Liver (tissue), 9 donors: ENCODE measurements around the gene ZDHHC14. TPM values are rescaled to one million over a fixed set of nuclear protein-coding genes. Genes with fewer than 3 reads are reported as not detected.
"Not testable (repeated sequence)": the region's sequence is repeated elsewhere in the genome, so short reads cannot be mapped to it uniquely, and the experiment has no call there.

Experiments used
- DNase-seq: peaks from one replicate; pipeline ENCODE4 v3.0.0-alpha.2; 2017; ENCODE audit warnings: low spot score
- H3K27ac ChIP-seq, 2 donors: one replicate each; pipeline ENCODE4 v1.7.0; 2013; ENCODE audit warnings: inconsistent platforms in 2 of 2, low read length in 2 of 2, control low read depth in 1 of 2, low read depth in 1 of 2, mild to moderate bottlenecking in 1 of 2
- H3K27me3 ChIP-seq, 4 donors: one replicate each; pipeline versions ENCODE4 v1.6.1 to v1.7.0; 2013; ENCODE audit warnings: low read length in 3 of 4, inconsistent platforms in 1 of 4, mild to moderate bottlenecking in 1 of 4, moderate library complexity in 1 of 4; ENCODE audit not compliant: control insufficient read depth in 4 of 4, insufficient read depth in 4 of 4
- H3K36me3 ChIP-seq, 4 donors: one replicate each; pipeline versions ENCODE4 v1.6.1 to v1.7.0; 2013; ENCODE audit warnings: low read length in 3 of 4, mild to moderate bottlenecking in 3 of 4, low read depth in 1 of 4, moderate library complexity in 1 of 4; ENCODE audit not compliant: control insufficient read depth in 4 of 4, insufficient read depth in 3 of 4
- H3K4me1 ChIP-seq, 4 donors: one replicate each; pipeline versions ENCODE4 v1.6.1 to v1.7.0; 2013; ENCODE audit warnings: low read length in 3 of 4, mild to moderate bottlenecking in 3 of 4, moderate library complexity in 1 of 4; ENCODE audit not compliant: control insufficient read depth in 4 of 4, insufficient read depth in 4 of 4
- H3K4me3 ChIP-seq, 3 donors: one replicate each; pipeline versions ENCODE4 v1.6.1 to v1.7.0; 2013; ENCODE audit warnings: low read length in 3 of 3, control low read depth in 1 of 3, low read depth in 1 of 3, mild to moderate bottlenecking in 1 of 3
- H3K9ac ChIP-seq, 2 donors: one replicate each; pipeline ENCODE4 v1.7.0; 2013; ENCODE audit warnings: low read length in 2 of 2, mild to moderate bottlenecking in 2 of 2, moderate library complexity in 2 of 2, control low read depth in 1 of 2, low read depth in 1 of 2
- H3K9me3 ChIP-seq, 4 donors: one replicate each; pipeline versions ENCODE4 v1.6.1 to v1.7.0; 2013; ENCODE audit warnings: low read length in 3 of 4; ENCODE audit not compliant: control insufficient read depth in 4 of 4
- CTCF ChIP-seq: fragments of 150-350 bp; IDR thresholded peaks from 2 replicates; pipeline ENCODE4 v1.5.1; 2017; ENCODE audit warnings: improper control_type of control experiment, low read depth, low read length; ENCODE audit not compliant: missing input control
- FOXA1 ChIP-seq: IDR thresholded peaks from 2 replicates; pipeline ENCODE4 v1.6.1; 2016; ENCODE audit warnings: antibody characterized with exemption
- FOXA2 ChIP-seq: IDR thresholded peaks from 2 replicates; pipeline ENCODE4 v1.6.1; 2016; ENCODE audit warnings: antibody characterized with exemption
- MAX ChIP-seq: IDR thresholded peaks from 2 replicates; pipeline ENCODE4 v1.6.1; 2016; ENCODE audit warnings: antibody characterized with exemption
- RAD21 ChIP-seq, 2 donors: IDR thresholded peaks; 2 replicates each; pipeline ENCODE4 v1.6.1; 2016; ENCODE audit warnings: antibody characterized with exemption in 2 of 2, mild to moderate bottlenecking in 2 of 2
- SP1 ChIP-seq: IDR thresholded peaks from 2 replicates; pipeline ENCODE4 v1.6.1; 2018; ENCODE audit warnings: antibody characterized with exemption, mild to moderate bottlenecking
- TAF1 ChIP-seq: conservative IDR thresholded peaks from 2 replicates; pipeline ENCODE4 v1.6.1; 2016; ENCODE audit warnings: antibody characterized with exemption, mild to moderate bottlenecking
- WGBS: extraction: QIAGEN DNeasy Blood & Tissue Kit; methylation state at CpG from one replicate; pipeline ENCODE4 v1.1.7; 2013; 5-methylcytosine and 5-hydroxymethylcytosine counted together
- polyA plus RNA-seq, 2 donors: library from polyadenylated mRNA; stranded (reverse) in 1 of 2; unstranded in 1 of 2; fragments of 200-250 nt in 1 of 2; fragments of >200 nt in 1 of 2; fragmentation: Nextera tagmentation in 1 of 2; extraction: Ambion mirVana in 1 of 2; gene quantifications; one replicate each; pipeline versions ENCODE4 v1.2.1 to v1.2.3, GENCODE V29; 2013 to 2015
- total RNA-seq, 2 donors: library from RNA; depleted of rRNA; stranded (reverse); fragments of >200 nt; gene quantifications; one replicate each; pipeline ENCODE4 v1.2.3, GENCODE V29; 2014
- donor health status: healthy.
- donor health status: healthy.
- donor health status: healthy.
- donor health status: healthy.
- donor health status: healthy.

ZDHHC14 gene
- total and polyA plus RNA-seq, 4 donors, result 4.4 to 11.7 (median 8.4) TPM

- Histone ChIP-seq H3K36me3 (no peaks in the 10 kb centered on the region), H3K4me1 (no peaks in the 10 kb centered on the region), H3K27me3 (no peaks in the 10 kb centered on the region), H3K27ac (no peak overlapping the region), H3K9me3 (peaks cover 0 to 2% (median 1%) of the 10 kb centered on the region in 4 donors), H3K9ac (no peak overlapping the region), H3K4me3 (no peak overlapping the region)
- no peak for DNase-seq
- 80% methylated on average over 17 of the region's 17 CpGs for WGBS
- TF ChIP-seq SP1 (no peak), FOXA1 (no peak), MAX (no peak)
These were observed 319.0 kb downstream of the ZDHHC14 start for GRCh38 chr6:157699777-157700636.

- H3K9ac ChIP-seq, H3K9me3 ChIP-seq, DNase-seq, H3K4me1 ChIP-seq, H3K4me3 ChIP-seq, H3K27me3 ChIP-seq, H3K36me3 ChIP-seq, H3K27ac ChIP-seq: not testable (repeated sequence)
- 75% methylated on average over 6 of the region's 6 CpGs for WGBS
These were observed 325.4 kb downstream of the ZDHHC14 start for GRCh38 chr6:157706351-157706750.

- TF ChIP-seq TAF1, result no peak
- TF ChIP-seq FOXA2, result no peak
- Histone ChIP-seq H3K36me3 (no peaks in the 10 kb centered on the region), H3K9me3 (no peaks in the 10 kb centered on the region), H3K4me3 (no peak overlapping the region), H3K9ac (no peak overlapping the region), H3K27me3 (no peaks in the 10 kb centered on the region), H3K27ac (no peak overlapping the region), H3K4me1 (no peaks in the 10 kb centered on the region)
- 93% methylated on average over 2 of the region's 2 CpGs for WGBS
- DNase-seq, result no peak
These were observed 325.9 kb downstream of the ZDHHC14 start for GRCh38 chr6:157706883-157707282.

- Histone ChIP-seq H3K36me3 (no peaks in the 10 kb centered on the region), H3K9ac (no peak overlapping the region), H3K27ac (no peak overlapping the region), H3K9me3 (no peaks in the 10 kb centered on the region), H3K4me1 (no peaks in the 10 kb centered on the region), H3K27me3 (no peaks in the 10 kb centered on the region), H3K4me3 (no peak overlapping the region)
- DNase-seq, result no peak
- TF ChIP-seq FOXA2 (no peak), CTCF (no peak), RAD21 (IDR thresholded peaks at IDR 0.05) (no peak)
- WGBS, result 51% methylated on average over 6 of the region's 6 CpGs
These were observed 326.6 kb downstream of the ZDHHC14 start for GRCh38 chr6:157707576-157707975.
